Stimulated activated naive CD8-positive, alpha-beta T cell treated with anti-CD3 and anti-CD28 coated beads, Interleukin-15, Interleukin-2, amounts not matched to agents 100 ng/mL and 50 ng/mL, for 24 hours (primary cell): ENCODE measurements around the gene KDM4C.

Source experiments
- H3K27ac Mint-ChIP-seq: one replicate; pipeline ENCODE4 v1.8.0; 2021; ENCODE audit warnings: mild to moderate bottlenecking, mixed read lengths
- H3K27me3 Mint-ChIP-seq: one replicate; pipeline ENCODE4 v1.8.0; 2021; ENCODE audit warnings: mixed read lengths
- H3K36me3 Mint-ChIP-seq: one replicate; pipeline ENCODE4 v1.8.0; 2021; ENCODE audit warnings: low read depth, mixed read lengths
- H3K4me1 Mint-ChIP-seq: one replicate; pipeline ENCODE4 v1.8.0; 2021; ENCODE audit warnings: low read depth, mixed read lengths
- H3K4me3 Mint-ChIP-seq: one replicate; pipeline ENCODE4 v1.8.0; 2021; ENCODE audit warnings: mild to moderate bottlenecking, mixed read lengths
- H3K9me3 Mint-ChIP-seq: one replicate; pipeline ENCODE4 v1.8.0; 2021; ENCODE audit warnings: mixed read lengths

The KDM4C gene

DNA sequence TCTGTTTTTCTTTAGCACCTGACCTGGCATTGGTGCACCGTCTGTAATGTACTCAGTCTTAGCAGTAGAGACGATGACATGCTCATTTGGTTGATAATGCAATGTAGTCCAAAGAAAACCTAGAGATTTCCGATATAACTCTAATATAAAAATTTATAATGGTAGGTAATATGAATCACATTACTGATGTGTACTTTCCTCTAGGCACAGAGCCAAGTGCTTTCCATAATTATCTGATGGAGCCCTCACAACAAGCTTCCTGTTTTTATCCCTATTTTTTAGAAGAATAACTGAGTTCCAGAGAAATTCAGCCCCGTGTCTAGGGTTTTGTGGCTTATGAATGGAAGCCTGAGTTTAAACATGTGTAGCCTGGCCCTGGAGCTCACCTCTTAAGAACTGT is 53.7 kb downstream of the KDM4C start:
- H3K4me3 Mint-ChIP-seq: no peak overlapping the region
- H3K4me1 Mint-ChIP-seq: peaks cover 3% of the 10 kb centered on the region
- no peak overlapping the region for H3K27ac Mint-ChIP-seq
- no peaks in the 10 kb centered on the region for H3K27me3 Mint-ChIP-seq
- peaks cover 13% of the 10 kb centered on the region for H3K36me3 Mint-ChIP-seq
- no peaks in the 10 kb centered on the region for H3K9me3 Mint-ChIP-seq

DNA sequence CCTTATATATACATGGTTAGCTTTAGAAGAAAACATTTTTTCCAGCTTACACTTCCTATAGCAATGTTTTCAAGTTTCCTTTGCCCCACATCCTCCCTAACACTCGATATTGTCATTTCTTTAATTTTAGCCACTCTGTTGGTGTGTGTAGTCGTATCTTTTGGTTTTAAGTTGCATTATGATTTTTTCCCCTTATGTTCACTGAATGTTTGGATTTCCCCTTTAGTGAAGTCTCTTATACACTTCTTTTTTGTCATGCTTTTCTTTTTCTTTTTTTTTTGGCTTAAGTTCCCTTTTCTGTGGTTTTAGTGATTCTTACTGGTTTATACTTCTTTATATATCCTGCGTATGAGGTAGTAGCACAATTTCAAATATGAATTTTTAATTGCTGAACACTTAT is 58.8 kb downstream of the KDM4C start:
- Mint-ChIP-seq H3K27me3 (no peaks in the 10 kb centered on the region), H3K9me3 (peaks cover 5% of the 10 kb centered on the region), H3K4me1 (peaks cover 13% of the 10 kb centered on the region), H3K36me3 (peaks cover 41% of the 10 kb centered on the region), H3K27ac (no peak overlapping the region), H3K4me3 (no peak overlapping the region)

DNA sequence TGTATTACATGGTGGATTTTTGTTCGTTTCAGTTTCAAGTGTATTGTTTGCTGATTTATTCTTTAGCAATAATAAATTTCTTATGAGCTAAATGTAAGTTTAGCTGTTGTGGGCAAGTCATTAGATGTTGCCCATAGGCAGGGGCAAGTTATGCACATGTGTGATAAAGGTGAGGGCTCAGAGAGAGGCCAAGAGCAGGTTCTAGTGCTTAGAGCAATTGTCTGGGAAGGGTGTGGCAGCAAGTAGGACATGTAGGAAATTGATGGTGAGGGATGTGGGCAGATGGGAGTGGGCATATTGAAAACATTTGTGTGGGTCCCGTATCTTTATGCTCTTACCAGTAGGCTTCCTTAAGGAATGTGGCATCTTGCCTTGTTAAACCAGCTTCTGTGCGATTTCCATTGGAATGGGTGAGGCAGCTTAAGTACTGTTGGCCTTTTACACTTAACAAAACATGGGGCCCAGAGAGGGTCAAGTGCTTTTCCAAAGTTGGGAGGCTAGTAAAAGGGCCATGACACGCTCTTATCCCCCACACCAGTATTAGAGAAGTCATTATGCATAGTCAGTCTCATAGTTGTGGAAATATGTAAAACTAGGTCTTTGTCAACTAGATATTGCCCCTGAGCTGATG is 60.6 kb downstream of the KDM4C start:
- peaks cover 13% of the 10 kb centered on the region for H3K4me1 Mint-ChIP-seq
- H3K27ac Mint-ChIP-seq: no peak overlapping the region

DNA sequence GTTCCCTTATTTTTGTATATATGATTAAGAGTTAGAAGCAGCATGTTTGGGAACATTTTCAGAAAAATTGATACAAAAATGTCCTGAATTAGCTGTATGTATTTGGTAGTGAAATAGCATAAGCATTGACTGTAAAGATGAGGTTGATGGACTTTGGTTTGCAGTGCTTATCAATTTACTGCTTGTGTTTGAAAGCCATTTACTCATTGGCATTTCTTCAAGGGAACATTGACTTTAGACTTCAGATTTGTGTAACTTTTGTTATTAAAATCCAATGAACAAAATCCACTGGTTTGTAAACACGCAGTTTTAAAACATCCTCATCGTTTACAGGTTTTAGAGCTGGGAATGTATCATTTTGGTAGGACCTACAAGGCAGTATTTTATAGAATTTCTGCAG is 61.3 kb downstream of the KDM4C start:
- H3K27me3 Mint-ChIP-seq: no peaks in the 10 kb centered on the region
- no peak overlapping the region for H3K4me3 Mint-ChIP-seq
- H3K4me1 Mint-ChIP-seq: peaks cover 13% of the 10 kb centered on the region
- H3K9me3 Mint-ChIP-seq: peaks cover 5% of the 10 kb centered on the region
- H3K27ac Mint-ChIP-seq: no peak overlapping the region
- peaks cover 50% of the 10 kb centered on the region for H3K36me3 Mint-ChIP-seq

More for the DNA sequence above, 60.6 kb downstream of the KDM4C start:
- H3K4me3 Mint-ChIP-seq: no peak overlapping the region
- H3K9me3 Mint-ChIP-seq: peaks cover 5% of the 10 kb centered on the region
- H3K36me3 Mint-ChIP-seq: peaks cover 43% of the 10 kb centered on the region
- H3K27me3 Mint-ChIP-seq: no peaks in the 10 kb centered on the region

DNA sequence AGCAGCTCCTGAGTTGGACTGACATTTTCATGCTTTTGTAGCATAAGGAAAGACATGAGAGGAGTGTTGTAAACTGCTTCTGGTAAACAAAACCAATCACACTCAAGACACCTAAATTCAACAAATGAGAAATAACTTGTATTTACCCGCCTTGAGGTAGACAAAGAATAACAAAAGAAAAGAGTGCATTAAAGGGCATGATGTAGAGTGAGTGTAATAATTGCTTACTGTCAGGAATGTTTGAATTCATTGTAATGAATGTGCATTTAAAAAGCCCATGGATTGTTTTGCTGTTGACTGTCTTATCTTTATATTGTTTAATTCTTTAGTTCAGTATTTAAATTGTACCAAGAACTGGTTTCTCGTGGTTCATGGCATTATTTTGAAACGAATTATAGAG is 61.8 kb downstream of the KDM4C start:
- no peak overlapping the region for H3K4me3 Mint-ChIP-seq
- H3K36me3 Mint-ChIP-seq: peaks cover 49% of the 10 kb centered on the region
- H3K27me3 Mint-ChIP-seq: no peaks in the 10 kb centered on the region
- H3K9me3 Mint-ChIP-seq: peaks cover 5% of the 10 kb centered on the region
- no peak overlapping the region for H3K27ac Mint-ChIP-seq
- H3K4me1 Mint-ChIP-seq: peaks cover 13% of the 10 kb centered on the region

DNA sequence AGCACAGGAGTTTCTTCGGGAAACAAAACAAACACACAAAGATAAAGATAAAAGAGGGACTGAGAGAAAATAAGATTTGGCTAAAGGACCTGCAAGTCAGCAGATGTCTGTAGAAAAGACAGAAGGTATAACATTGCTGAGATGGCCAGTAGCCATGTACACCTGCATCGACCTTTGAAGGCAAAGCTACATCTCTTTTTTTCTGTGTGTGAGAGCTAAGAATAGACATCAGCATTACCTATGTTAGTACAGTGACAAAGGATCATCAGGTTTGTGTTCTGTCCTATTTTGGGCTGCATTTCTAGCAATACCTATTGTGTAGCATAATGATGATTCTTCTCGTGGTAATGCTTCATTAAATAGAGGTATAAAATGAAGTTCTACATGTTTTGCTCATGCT is 64.9 kb downstream of the KDM4C start:
- peaks cover 43% of the 10 kb centered on the region for H3K36me3 Mint-ChIP-seq
- H3K4me3 Mint-ChIP-seq: no peak overlapping the region
- peaks cover 13% of the 10 kb centered on the region for H3K4me1 Mint-ChIP-seq
- H3K27me3 Mint-ChIP-seq: no peaks in the 10 kb centered on the region
- H3K27ac Mint-ChIP-seq: no peak overlapping the region
- peaks cover 5% of the 10 kb centered on the region for H3K9me3 Mint-ChIP-seq

DNA sequence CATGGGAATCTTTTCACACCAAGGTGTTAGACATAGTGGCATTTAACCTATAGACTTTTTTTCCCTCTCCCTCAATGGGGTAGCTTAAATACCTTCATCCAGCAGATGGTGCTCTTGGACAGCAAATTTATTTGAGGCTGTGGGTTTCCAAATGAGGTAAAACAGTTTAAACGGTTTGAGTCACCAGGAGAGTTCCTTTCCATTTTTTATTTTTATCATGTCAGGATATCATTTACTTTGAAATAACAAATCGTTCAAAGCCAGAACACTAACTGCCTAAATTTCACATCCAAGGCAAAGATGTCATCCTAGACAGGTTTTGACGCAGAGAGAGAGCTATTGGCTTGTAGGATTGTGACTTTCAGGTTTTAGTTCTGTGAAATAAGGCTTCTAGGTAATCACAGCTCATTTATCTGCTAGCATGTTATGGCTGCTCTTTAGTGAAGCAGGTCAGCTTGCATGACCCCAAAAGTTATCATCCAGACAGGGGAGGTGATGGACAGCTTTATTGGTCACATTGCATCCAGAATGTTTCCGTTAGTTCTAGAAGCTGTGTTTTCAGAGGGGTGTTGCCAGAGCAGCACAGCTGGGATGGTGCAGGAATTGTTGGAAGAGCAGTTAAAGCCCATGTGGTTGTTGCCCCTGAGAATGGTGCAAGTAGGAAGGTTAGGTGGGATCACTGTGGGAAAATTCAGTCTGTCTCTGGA is 69.8 kb downstream of the KDM4C start:
- H3K4me1 Mint-ChIP-seq: peaks cover 16% of the 10 kb centered on the region
- peaks cover 3% of the 10 kb centered on the region for H3K9me3 Mint-ChIP-seq
- no peak overlapping the region for H3K4me3 Mint-ChIP-seq
- H3K27ac Mint-ChIP-seq: peak overlapping the region; percentile 27
- no peaks in the 10 kb centered on the region for H3K27me3 Mint-ChIP-seq
- peaks cover 47% of the 10 kb centered on the region for H3K36me3 Mint-ChIP-seq

DNA sequence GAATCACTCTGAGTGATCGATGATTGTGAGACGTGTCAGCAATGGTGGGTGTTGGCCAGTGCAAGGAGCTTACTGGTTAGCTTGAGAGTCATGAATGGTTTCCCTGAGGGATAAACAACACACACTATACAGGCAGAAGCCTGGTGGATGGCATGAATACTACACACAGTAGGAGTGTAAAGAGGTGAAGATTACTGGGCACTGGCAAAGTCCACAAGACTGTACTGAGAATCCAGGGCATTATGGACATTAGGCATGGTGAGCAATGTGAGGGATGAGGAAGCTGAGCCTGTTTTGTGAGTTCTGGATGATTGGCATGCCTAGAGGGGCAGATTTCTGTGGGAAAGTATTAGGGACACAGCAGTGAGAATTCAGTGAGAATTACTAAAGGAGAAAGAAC is 71.3 kb downstream of the KDM4C start:
- Mint-ChIP-seq H3K36me3 (peaks cover 46% of the 10 kb centered on the region), H3K9me3 (peaks cover 3% of the 10 kb centered on the region), H3K4me1 (peaks cover 16% of the 10 kb centered on the region), H3K27ac (peak overlapping the region; percentile 4), H3K27me3 (no peaks in the 10 kb centered on the region), H3K4me3 (no peak overlapping the region)

DNA sequence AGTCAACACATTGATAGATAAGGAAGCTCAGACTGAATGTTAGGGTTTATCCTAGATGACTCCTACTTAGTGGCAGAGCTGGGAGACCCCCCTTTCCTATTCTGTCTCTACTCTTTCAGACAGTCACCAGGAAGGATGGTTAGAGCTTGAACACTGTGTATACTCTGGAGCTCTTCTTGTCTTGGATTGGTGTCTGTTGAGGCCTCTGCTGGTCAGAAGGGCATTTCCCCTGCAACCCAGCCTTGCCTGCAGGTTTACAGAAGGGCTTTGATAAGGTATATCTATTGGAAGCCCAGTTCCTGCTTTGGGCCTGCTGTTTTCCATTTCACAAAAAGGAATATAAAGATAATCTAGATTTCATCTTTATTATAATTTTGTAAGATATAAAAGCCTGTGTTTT is 71.8 kb downstream of the KDM4C start:
- Mint-ChIP-seq H3K9me3 (peaks cover 3% of the 10 kb centered on the region), H3K27me3 (no peaks in the 10 kb centered on the region), H3K4me1 (peaks cover 16% of the 10 kb centered on the region), H3K27ac (no peak overlapping the region), H3K4me3 (no peak overlapping the region), H3K36me3 (peaks cover 48% of the 10 kb centered on the region)

DNA sequence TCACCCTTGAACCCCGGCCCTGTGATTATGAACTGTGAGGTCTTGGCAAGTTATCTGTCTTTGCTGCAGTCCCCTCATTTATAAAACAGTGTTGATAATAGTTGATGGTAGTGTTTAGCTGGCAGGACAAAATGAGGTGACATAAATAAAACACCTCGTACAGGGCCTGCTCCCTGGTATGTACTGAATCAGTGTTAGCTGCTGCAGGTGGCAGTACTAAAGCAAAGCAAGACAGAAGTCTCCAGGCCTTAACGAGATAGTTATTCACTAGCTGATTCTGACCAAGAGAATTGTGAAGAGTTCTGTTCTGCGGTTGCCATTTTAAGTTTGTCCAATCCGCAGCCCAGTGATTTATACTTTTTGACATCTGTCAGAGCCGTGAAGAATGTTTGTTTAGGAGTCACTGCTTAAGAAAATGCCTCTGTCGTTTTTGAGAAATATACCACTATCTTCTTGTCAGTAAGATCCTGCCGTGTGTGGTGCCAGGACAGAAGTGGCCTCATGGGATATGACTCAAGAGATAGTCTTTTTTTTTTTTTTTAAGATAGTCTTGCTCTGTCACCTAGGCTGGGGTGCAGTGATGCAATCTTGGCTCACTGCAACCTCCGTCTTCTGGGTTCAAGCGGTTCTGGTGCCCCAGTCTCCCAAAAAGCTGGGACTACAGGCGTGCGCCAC is 75.9 kb downstream of the KDM4C start:
- peaks cover 63% of the 10 kb centered on the region for H3K36me3 Mint-ChIP-seq
- H3K27ac Mint-ChIP-seq: no peak overlapping the region
- H3K4me3 Mint-ChIP-seq: no peak overlapping the region

DNA sequence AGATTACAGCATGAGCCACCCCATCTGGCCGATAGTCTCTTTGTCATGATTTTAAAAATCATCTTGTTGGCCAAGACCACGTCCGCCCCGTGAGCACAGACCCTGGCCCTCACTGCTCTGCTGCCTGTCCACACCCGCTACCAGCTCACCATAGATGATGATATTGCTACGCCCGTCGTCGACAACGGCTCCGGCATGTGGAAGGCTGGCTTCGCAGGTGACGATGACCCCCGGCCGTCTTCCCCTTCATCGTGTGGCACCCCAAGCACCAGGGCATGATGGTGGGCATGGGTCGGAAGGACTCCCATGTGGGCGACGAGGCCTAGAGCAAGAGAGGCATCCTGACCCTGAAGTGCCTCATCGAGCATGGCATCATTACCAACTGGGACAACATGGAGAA is 76.5 kb downstream of the KDM4C start:
- peaks cover 56% of the 10 kb centered on the region for H3K36me3 Mint-ChIP-seq
- H3K4me1 Mint-ChIP-seq: peaks cover under 1% of the 10 kb centered on the region
- H3K4me3 Mint-ChIP-seq: no peak overlapping the region
- H3K27me3 Mint-ChIP-seq: no peaks in the 10 kb centered on the region
- H3K27ac Mint-ChIP-seq: no peak overlapping the region
- H3K9me3 Mint-ChIP-seq: peaks cover 8% of the 10 kb centered on the region

More for the DNA sequence above, 75.9 kb downstream of the KDM4C start:
- peaks cover 6% of the 10 kb centered on the region for H3K4me1 Mint-ChIP-seq
- peaks cover 8% of the 10 kb centered on the region for H3K9me3 Mint-ChIP-seq
- no peaks in the 10 kb centered on the region for H3K27me3 Mint-ChIP-seq

DNA sequence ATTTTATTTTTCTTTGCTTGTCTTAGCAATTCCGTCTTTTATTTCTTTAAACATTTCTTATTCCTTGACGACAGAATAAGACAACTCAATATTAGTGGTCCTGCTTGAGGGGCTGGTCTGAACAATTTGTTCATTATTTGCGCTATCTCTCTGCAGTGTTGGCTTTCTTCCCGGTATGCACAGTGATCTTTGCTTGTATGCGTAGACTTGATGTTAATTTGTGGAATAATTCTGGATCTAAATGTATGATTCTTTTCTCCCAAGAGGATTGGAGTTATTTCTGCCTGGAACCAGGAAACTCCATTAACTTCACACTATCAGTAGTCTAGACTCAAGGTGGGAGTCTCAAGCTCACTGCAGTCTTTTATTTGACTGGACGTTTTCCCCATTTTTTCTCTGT is 80.4 kb downstream of the KDM4C start:
- peaks cover 5% of the 10 kb centered on the region for H3K9me3 Mint-ChIP-seq
- H3K27ac Mint-ChIP-seq: no peak overlapping the region
- H3K36me3 Mint-ChIP-seq: peaks cover 45% of the 10 kb centered on the region
- H3K27me3 Mint-ChIP-seq: no peaks in the 10 kb centered on the region
- H3K4me3 Mint-ChIP-seq: no peak overlapping the region
- peaks cover 10% of the 10 kb centered on the region for H3K4me1 Mint-ChIP-seq

DNA sequence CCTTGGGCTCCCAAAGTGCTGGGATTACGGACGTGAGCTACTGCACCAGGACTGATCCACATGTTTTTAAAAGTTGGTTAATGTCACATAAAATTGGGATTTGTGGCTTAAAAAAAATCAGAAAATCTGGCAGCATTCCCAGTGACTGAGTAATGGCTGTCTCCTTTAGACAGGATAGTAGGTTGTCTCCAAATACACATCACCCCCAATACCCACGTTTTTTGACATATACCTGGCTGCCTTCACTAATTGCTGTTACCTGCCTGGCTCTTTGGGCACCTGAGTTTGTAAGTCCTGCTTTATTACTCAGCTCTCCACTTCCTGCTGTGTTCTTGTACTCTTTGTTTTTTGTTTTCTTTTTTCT is 84.8 kb downstream of the KDM4C start:
- H3K4me3 Mint-ChIP-seq: no peak overlapping the region
- no peaks in the 10 kb centered on the region for H3K9me3 Mint-ChIP-seq
- H3K36me3 Mint-ChIP-seq: peaks cover 16% of the 10 kb centered on the region
- H3K27me3 Mint-ChIP-seq: no peaks in the 10 kb centered on the region
- H3K4me1 Mint-ChIP-seq: peaks cover 10% of the 10 kb centered on the region
- no peak overlapping the region for H3K27ac Mint-ChIP-seq

DNA sequence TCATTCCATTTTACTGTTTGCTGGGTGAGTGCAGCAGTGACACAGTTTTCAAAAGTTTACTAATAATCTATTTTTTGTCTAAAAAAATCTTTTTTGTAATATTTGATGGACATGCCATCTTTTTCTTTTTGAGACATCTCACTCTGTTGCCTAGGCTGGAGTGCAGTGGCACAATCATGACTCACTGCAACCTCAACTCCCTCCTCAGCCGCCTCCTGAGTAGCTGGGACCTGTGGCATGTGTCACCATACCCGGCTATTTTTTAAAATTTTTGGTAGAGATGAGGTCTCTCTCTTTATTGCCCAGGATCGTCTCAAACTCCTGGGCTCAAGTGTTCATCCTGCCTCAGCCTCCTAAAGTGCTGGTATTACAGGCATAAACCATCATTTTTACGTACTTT is 86.0 kb downstream of the KDM4C start:
- no peak overlapping the region for H3K27ac Mint-ChIP-seq
- H3K9me3 Mint-ChIP-seq: no peaks in the 10 kb centered on the region
- H3K4me3 Mint-ChIP-seq: no peak overlapping the region
- peaks cover 18% of the 10 kb centered on the region for H3K36me3 Mint-ChIP-seq
- H3K4me1 Mint-ChIP-seq: peaks cover 10% of the 10 kb centered on the region
- H3K27me3 Mint-ChIP-seq: no peaks in the 10 kb centered on the region

DNA sequence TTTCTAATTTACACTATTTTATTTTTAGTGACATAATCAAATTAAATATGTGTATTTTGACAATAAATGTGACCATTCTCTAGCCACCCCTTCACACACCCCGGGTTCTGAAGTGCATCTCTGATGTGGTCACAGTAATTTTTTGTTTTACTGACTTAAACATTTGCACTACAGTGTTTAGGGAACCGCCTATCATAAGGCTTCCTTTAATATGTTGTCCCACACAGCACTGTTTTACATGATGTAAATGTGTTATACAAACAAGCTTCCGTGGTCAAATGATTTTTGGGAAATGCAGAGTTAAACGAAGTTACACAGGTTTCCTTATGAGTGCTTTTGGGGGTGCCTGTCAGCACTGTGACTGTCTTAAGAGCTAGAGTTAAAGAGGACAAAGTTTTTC is 86.5 kb downstream of the KDM4C start:
- no peak overlapping the region for H3K27ac Mint-ChIP-seq
- no peaks in the 10 kb centered on the region for H3K9me3 Mint-ChIP-seq
- H3K27me3 Mint-ChIP-seq: no peaks in the 10 kb centered on the region
- peaks cover 10% of the 10 kb centered on the region for H3K4me1 Mint-ChIP-seq
- no peak overlapping the region for H3K4me3 Mint-ChIP-seq
- H3K36me3 Mint-ChIP-seq: peaks cover 22% of the 10 kb centered on the region
